ENCODE data around the gene SMIM24.

Gene SMIM24

DNA sequence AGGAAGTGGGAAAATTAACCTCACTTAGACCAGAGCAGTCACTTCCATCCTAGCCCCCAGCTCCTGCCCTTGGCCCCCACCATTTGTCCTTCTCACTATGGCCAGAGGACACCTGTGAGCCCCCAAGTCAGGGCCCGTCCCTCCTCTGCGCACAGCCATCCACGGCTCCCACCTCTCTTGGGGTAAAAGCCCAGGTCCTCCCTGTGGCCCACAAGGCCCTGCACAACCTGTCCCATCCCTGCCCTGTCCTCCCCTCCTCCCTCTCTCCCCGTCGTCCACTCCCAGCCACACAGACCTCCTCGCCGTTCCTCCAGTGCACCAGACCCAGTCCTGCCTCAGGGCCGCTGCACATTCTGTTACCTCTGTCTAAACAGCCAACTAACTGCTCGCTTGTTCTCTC lies 53.9 kb downstream of the SMIM24 start:
- DNase-seq = no peak

Data from CD4-positive, alpha-beta T cell treated with Interleukin-1 beta for 1 hour (primary cell).